ENCODE measurements around the gene ZNF423.

Gene ZNF423

GRCh38 chr16:49834531-49835151 lies 21.3 kb downstream of the ZNF423 start:
- Histone ChIP-seq H3K79me2 (peaks cover 10% of the 10 kb centered on the region), H3K27ac (peak overlapping the region; percentile 54), H3K4me1 (peaks cover 7% of the 10 kb centered on the region), H3K36me3 (ENCODE audit: control insufficient read depth, insufficient read depth, low read length) (no peaks in the 10 kb centered on the region), H3K4me3 (ENCODE audit: low read depth, low read length) (no peak overlapping the region), H3K4me2 (ENCODE audit: low read length) (no peak overlapping the region), H3K9ac (no peak overlapping the region), H2AFZ (peak overlapping the region; percentile 58), H3K27me3 (ENCODE audit: control insufficient read depth, insufficient read depth, low read length) (no peaks in the 10 kb centered on the region), H3K9me3 (ENCODE audit: control insufficient read depth, low read length) (no peaks in the 10 kb centered on the region)
- no peak for TF ChIP-seq CTCF (IDR thresholded peaks at IDR 0.05)

GRCh38 chr16:49833796-49834530 lies 21.9 kb downstream of the ZNF423 start:
- Histone ChIP-seq H3K79me2 (peaks cover 6% of the 10 kb centered on the region), H3K27me3 (ENCODE audit: control insufficient read depth, insufficient read depth, low read length) (no peaks in the 10 kb centered on the region), H3K36me3 (ENCODE audit: control insufficient read depth, insufficient read depth, low read length) (no peaks in the 10 kb centered on the region), H2AFZ (peak overlapping the region; percentile 58), H3K4me1 (peaks cover 7% of the 10 kb centered on the region), H3K4me3 (ENCODE audit: low read depth, low read length) (no peak overlapping the region), H3K9me3 (ENCODE audit: control insufficient read depth, low read length) (no peaks in the 10 kb centered on the region), H3K27ac (peak overlapping the region; percentile 54), H3K4me2 (ENCODE audit: low read length) (no peak overlapping the region), H3K9ac (no peak overlapping the region)
- no peak for TF ChIP-seq CTCF (IDR thresholded peaks at IDR 0.05)

- Histone ChIP-seq H3K27ac (peak overlapping the region; percentile 54), H3K9ac (no peak overlapping the region), H3K4me3 (ENCODE audit: low read depth, low read length) (no peak overlapping the region), H3K36me3 (ENCODE audit: control insufficient read depth, insufficient read depth, low read length) (no peaks in the 10 kb centered on the region), H3K27me3 (ENCODE audit: control insufficient read depth, insufficient read depth, low read length) (no peaks in the 10 kb centered on the region), H2AFZ (no peak overlapping the region), H3K79me2 (peaks cover 6% of the 10 kb centered on the region), H3K4me1 (peaks cover 7% of the 10 kb centered on the region), H3K4me2 (ENCODE audit: low read length) (no peak overlapping the region), H3K9me3 (ENCODE audit: control insufficient read depth, low read length) (no peaks in the 10 kb centered on the region)
- TF ChIP-seq CTCF (IDR thresholded peaks at IDR 0.05): no peak
Measured at GRCh38 chr16:49833085-49833484, 22.8 kb downstream of the ZNF423 start.

- peaks cover 7% of the 10 kb centered on the region for H3K4me1 ChIP-seq
- no peak overlapping the region for H2AFZ ChIP-seq
- H3K27me3 ChIP-seq (ENCODE audit: control insufficient read depth, insufficient read depth, low read length): no peaks in the 10 kb centered on the region
- no peak for TF ChIP-seq CTCF (IDR thresholded peaks at IDR 0.05)
- H3K9ac ChIP-seq: no peak overlapping the region
- H3K4me2 ChIP-seq (ENCODE audit: low read length): no peak overlapping the region
- H3K4me3 ChIP-seq (ENCODE audit: low read depth, low read length): no peak overlapping the region
- H3K79me2 ChIP-seq: peaks cover 6% of the 10 kb centered on the region
- no peaks in the 10 kb centered on the region for H3K36me3 ChIP-seq (ENCODE audit: control insufficient read depth, insufficient read depth, low read length)
- no peak overlapping the region for H3K27ac ChIP-seq
- no peaks in the 10 kb centered on the region for H3K9me3 ChIP-seq (ENCODE audit: control insufficient read depth, low read length)
Measured at GRCh38 chr16:49832177-49832576, 23.7 kb downstream of the ZNF423 start.
